IMR-90 (cell line): Measurements from ENCODE around the gene HADHB. TPM values are rescaled to one million over a fixed set of nuclear protein-coding genes. Genes with fewer than 3 reads are reported as not detected.

Experiments used
- ATAC-seq: fragments of 200-7000 bp; cut with Tn5 transposase; 2 replicates; pipeline ENCODE4 v1.9.1; 2020; ENCODE audit warnings: low read depth, mild to moderate bottlenecking, moderate library complexity
- BruUV-seq: library from RNA; stranded (reverse); fragments of 400-500 nt; replicated peaks from 2 replicates; lab custom pipeline; 2021; lab: Mats Ljungman, UMichigan
- CTCF ChIA-PET: fragments of 300-600 bp; formaldehyde crosslinking; extraction: SDS; loops from one replicate; lab custom pipeline; 2021; ENCODE audit warnings: antibody characterized with exemption; lab: Yijun Ruan, JAX
- POLR2A ChIA-PET: fragments of 300-600 bp; sonication (Branson Sonifier 250); formaldehyde crosslinking; loops from one replicate; lab custom pipeline; 2022; ENCODE audit warnings: antibody characterized with exemption; ENCODE audit not compliant: unreplicated experiment; lab: Charles Lee
- DNase-seq: peaks from one replicate; pipeline ENCODE4 v3.0.0; 2013
- H2AFZ ChIP-seq: replicated peaks from 2 replicates; pipeline ENCODE3; 2013; ENCODE audit warnings: low read length, mild to moderate bottlenecking; ENCODE audit not compliant: poor library complexity
- H2AK5ac ChIP-seq: 2 replicates; pipeline ENCODE4 v1.6.1; 2013; ENCODE audit warnings: low read depth, low read length, inconsistent platforms
- H2AK9ac ChIP-seq: replicated peaks from 2 replicates; pipeline ENCODE3; 2013; ENCODE audit warnings: mild to moderate bottlenecking, low read depth, low read length, moderate library complexity; ENCODE audit not compliant: poor library complexity
- H2BK120ac ChIP-seq: 2 replicates; pipeline ENCODE4 v1.6.1; 2013; ENCODE audit warnings: low read depth, low read length, inconsistent platforms
- H2BK15ac ChIP-seq: 3 replicates; pipeline ENCODE4 v1.6.1; 2013; ENCODE audit warnings: low read depth, low read length, inconsistent platforms
- H2BK20ac ChIP-seq: 2 replicates; pipeline ENCODE4 v1.6.1; 2013; ENCODE audit warnings: low read depth, mild to moderate bottlenecking, inconsistent platforms, low read length, moderate library complexity
- H2BK5ac ChIP-seq: 2 replicates; pipeline ENCODE4 v1.6.1; 2013; ENCODE audit warnings: mild to moderate bottlenecking, low read depth, low read length, inconsistent platforms; ENCODE audit not compliant: poor library complexity, severe bottlenecking
- H3K14ac ChIP-seq: replicated peaks from 2 replicates; pipeline ENCODE4 v1.6.1; 2013; ENCODE audit warnings: low read depth, low read length, inconsistent platforms
- H3K18ac ChIP-seq: 2 replicates; pipeline ENCODE4 v1.6.1; 2013; ENCODE audit warnings: low read depth, low read length, control low read depth
- H3K23ac ChIP-seq: 2 replicates; pipeline ENCODE4 v1.6.1; 2013; ENCODE audit warnings: low read depth, low read length, inconsistent platforms
- H3K27ac ChIP-seq: 2 replicates; pipeline ENCODE4 v1.5.1; 2013; ENCODE audit warnings: mild to moderate bottlenecking, control low read depth, low read length; ENCODE audit not compliant: insufficient read depth
- H3K27me3 ChIP-seq: 2 replicates; pipeline ENCODE4 v1.6.1; 2013; ENCODE audit warnings: low read length; ENCODE audit not compliant: control insufficient read depth, insufficient read depth
- H3K36me3 ChIP-seq: 2 replicates; pipeline ENCODE4 v1.6.1; 2013; ENCODE audit warnings: low read length, mixed read lengths; ENCODE audit not compliant: control insufficient read depth, insufficient read depth
- H3K4ac ChIP-seq: 2 replicates; pipeline ENCODE4 v1.6.1; 2013; ENCODE audit warnings: low read depth, low read length, inconsistent platforms
- H3K4me1 ChIP-seq: 2 replicates; pipeline ENCODE4 v1.6.1; 2013; ENCODE audit warnings: low read length, mixed read lengths; ENCODE audit not compliant: control insufficient read depth, insufficient read depth
- H3K4me2 ChIP-seq: 2 replicates; pipeline ENCODE4 v1.6.1; 2013; ENCODE audit warnings: low read depth, mild to moderate bottlenecking, control low read depth, low read length, moderate library complexity
- H3K4me3 ChIP-seq: 2 replicates; pipeline ENCODE4 v1.5.1; 2013; ENCODE audit warnings: low read depth, mild to moderate bottlenecking, control low read depth, low read length, moderate library complexity; ENCODE audit not compliant: insufficient read depth
- H3K56ac ChIP-seq: 2 replicates; pipeline ENCODE4 v1.6.1; 2013; ENCODE audit warnings: low read length, inconsistent platforms; ENCODE audit not compliant: insufficient read depth; ENCODE audit errors: extremely low read depth
- H3K79me1 ChIP-seq, 2 experiments: 2 replicates each; pipeline ENCODE4 v1.6.1; 2013; ENCODE audit warnings: low read length in 2 of 2, inconsistent platforms in 1 of 2, low read depth in 1 of 2
- H3K9ac ChIP-seq: 2 replicates; pipeline ENCODE4 v1.6.1; 2013; ENCODE audit warnings: low read depth, low read length, control low read depth
- H3K9me1 ChIP-seq: 2 replicates; pipeline ENCODE4 v1.6.1; 2013; ENCODE audit warnings: low read length, inconsistent platforms; ENCODE audit not compliant: insufficient read depth
- H3K9me3 ChIP-seq: 2 replicates; pipeline ENCODE4 v1.6.1; 2013; ENCODE audit warnings: low read length; ENCODE audit not compliant: control insufficient read depth, insufficient read depth
- H4K20me1 ChIP-seq: 2 replicates; pipeline ENCODE4 v1.6.1; 2013; ENCODE audit warnings: low read length, inconsistent platforms; ENCODE audit not compliant: insufficient read depth
- H4K5ac ChIP-seq: 2 replicates; pipeline ENCODE4 v1.6.1; 2013; ENCODE audit warnings: mild to moderate bottlenecking, low read depth, low read length, control low read depth
- H4K8ac ChIP-seq, 2 experiments: 2 replicates each; pipeline ENCODE4 v1.6.1; 2013; ENCODE audit warnings: low read depth in 2 of 2, low read length in 2 of 2, control low read depth in 1 of 2, inconsistent platforms in 1 of 2
- H4K91ac ChIP-seq: 2 replicates; pipeline ENCODE4 v1.6.1; 2013; ENCODE audit warnings: low read depth, low read length, inconsistent platforms; ENCODE audit not compliant: insufficient read depth
- BHLHE40 ChIP-seq: fragments of 150-350 bp; IDR thresholded peaks from 2 replicates; pipeline ENCODE4 v1.6.1; 2016; ENCODE audit warnings: mild to moderate bottlenecking, low read depth, low read length
- CEBPB ChIP-seq: IDR thresholded peaks from 2 replicates; pipeline ENCODE4 v1.6.1; 2012; ENCODE audit warnings: low read depth, low read length, improper control_type of control experiment
- SMC3 ChIP-seq: fragments of 150-350 bp; IDR thresholded peaks from 2 replicates; pipeline ENCODE4 v1.6.1; 2016; ENCODE audit warnings: low read depth, mild to moderate bottlenecking, antibody characterized with exemption, low read length, moderate library complexity
- dilution Hi-C: fragments of 300-500 bp; cut with HindIII; formaldehyde crosslinking; loops from one replicate; pipeline ENCODE4 v1.14.3; 2018; ENCODE audit warnings: low sequenced_read_pairs; ENCODE audit not compliant: unreplicated experiment
- in situ Hi-C: fragments of 300-500 bp; cut with MboI; formaldehyde crosslinking; loops from 3 replicates; pipeline ENCODE4 v1.14.3; 2019; ENCODE audit warnings: low sequenced_read_pairs, inconsistent platforms, mixed read lengths
- intact Hi-C: fragments of 100-400 bp; cut with micrococcal nuclease; formaldehyde crosslinking; loops from 2 replicates; pipeline ENCODE4 v1.10.0; 2022
- polyA plus RNA-seq, 3 experiments: library from polyadenylated mRNA; depleted of rRNA; stranded (reverse); fragments of >200 nt; gene quantifications; 2 replicates each; pipeline ENCODE4 v1.2.3, GENCODE V29; 2012; ENCODE audit warnings: low replicate concordance in 1 of 3
- total RNA-seq: library from RNA; depleted of rRNA; stranded (reverse); fragments of >200 nt; gene quantifications from 2 replicates; pipeline ENCODE4 v1.2.3, GENCODE V29; 2012

HADHB gene
- total and polyA plus RNA-seq, 2 of the 4 experiments (the other 2 are of a cell fraction): 67.9 to 79.8 TPM

DNA sequence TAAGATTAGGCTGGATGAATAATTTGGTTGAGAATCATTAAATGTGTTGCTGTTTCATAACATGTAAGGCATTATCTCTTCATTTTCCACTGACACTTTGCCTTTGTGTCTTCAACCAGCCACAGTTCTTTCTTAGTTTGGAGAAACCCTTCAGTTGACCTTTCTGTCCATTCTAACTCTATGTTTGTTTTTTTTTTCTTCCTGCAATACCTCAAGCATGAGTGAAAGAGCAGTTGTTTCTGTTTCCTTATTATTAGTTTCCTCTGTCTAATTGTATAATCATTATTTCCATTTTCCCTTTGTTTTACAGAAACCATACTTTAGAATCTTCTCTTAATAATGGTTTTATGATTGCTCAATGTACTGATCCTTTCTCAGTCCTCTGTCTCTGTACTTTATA is 25.6 kb downstream of the HADHB start:
- dilution Hi-C loops (no loop called here), intact Hi-C loops (no loop called here), in situ Hi-C loops (no loop called here)
- H3K4ac ChIP-seq: no peak overlapping the region
- H2BK120ac ChIP-seq: no peak overlapping the region
- ChIA-PET POLR2A (no interaction called here), CTCF (no interaction called here)
- H2BK15ac ChIP-seq: no peak overlapping the region
- no peak overlapping the region for H2AFZ ChIP-seq
- no peak overlapping the region for H3K23ac ChIP-seq
- H3K4me3 ChIP-seq: no peak overlapping the region
- no peak overlapping the region for H3K14ac ChIP-seq
- peaks cover 2 to 15% of the 10 kb centered on the region in 2 experiments for H3K79me1 ChIP-seq
- peaks cover 5% of the 10 kb centered on the region for H3K36me3 ChIP-seq
- no peak overlapping the region for H4K8ac ChIP-seq
- peaks cover 7% of the 10 kb centered on the region; the same call in 1 of the 2 replicates for H4K20me1 ChIP-seq
- peaks cover 12% of the 10 kb centered on the region for H3K9me1 ChIP-seq
- no peak overlapping the region for H2BK5ac ChIP-seq
- no peaks in the 10 kb centered on the region for H3K9me3 ChIP-seq
- peaks cover 9% of the 10 kb centered on the region; the same call in 1 of the 2 replicates for H3K4me1 ChIP-seq
- H3K27me3 ChIP-seq: no peaks in the 10 kb centered on the region
- H3K18ac ChIP-seq: no peak overlapping the region
- no peak overlapping the region for H3K27ac ChIP-seq
- BruUV-seq: no TSS peak
- DNase-seq (no peak), ATAC-seq (no peak)
- H4K5ac ChIP-seq: no peak overlapping the region
- H3K9ac ChIP-seq: no peak overlapping the region
- no peak overlapping the region for H2AK9ac ChIP-seq
- TF ChIP-seq CEBPB (no peak), SMC3 (no peak), BHLHE40 (no peak)
- H3K4me2 ChIP-seq: no peak overlapping the region
- no peak overlapping the region for H3K56ac ChIP-seq
- H2AK5ac ChIP-seq: no peak overlapping the region
- no peak overlapping the region for H2BK20ac ChIP-seq
- H4K91ac ChIP-seq: no peak overlapping the region
